AG04450 (cell line): ENCODE results near the gene ZNF189. TPM values are rescaled to one million over a fixed set of nuclear protein-coding genes. Genes with fewer than 3 reads are reported as not detected.

Source experiments
- CTCF ChIA-PET: fragments of 300-600, 350-600 bp; formaldehyde crosslinking; extraction: SDS; loops from one replicate; lab custom pipeline; 2022; ENCODE audit warnings: antibody characterized with exemption, inconsistent platforms; lab: Charles Lee
- POLR2A ChIA-PET: fragments of 350-600 bp; formaldehyde crosslinking; extraction: SDS; loops from one replicate; lab custom pipeline; 2021; ENCODE audit warnings: antibody characterized with exemption, inconsistent platforms; lab: Yijun Ruan, JAX
- DNase-seq: peaks from one replicate; pipeline ENCODE4 v3.0.0-alpha.2; 2011; ENCODE audit warnings: low read depth, low spot score
- H3K27ac ChIP-seq: one replicate; pipeline ENCODE4 v1.5.1; 2012; ENCODE audit warnings: low read depth, low read length, control low read depth
- H3K27me3 ChIP-seq: one replicate; pipeline ENCODE4 v1.6.0; 2012; ENCODE audit warnings: low read length; ENCODE audit not compliant: control insufficient read depth, insufficient read depth
- H3K4me3 ChIP-seq: 2 replicates; pipeline ENCODE4 v1.5.1; 2011; ENCODE audit warnings: mild to moderate bottlenecking, low read depth, low read length, control low read depth
- H3K9me3 ChIP-seq: 2 replicates; pipeline ENCODE4 v1.5.1; 2012; ENCODE audit warnings: low read length; ENCODE audit not compliant: control insufficient read depth, insufficient read depth
- CTCF ChIP-seq: IDR thresholded peaks from 2 replicates; pipeline ENCODE4 v1.5.1; 2011; ENCODE audit warnings: low read depth, low read length, control low read depth, inconsistent platforms
- polyA minus RNA-seq: library from RNA; depleted of rRNA, polyadenylated mRNA; stranded (reverse); fragments of >200 nt; gene quantifications from 2 replicates; pipeline ENCODE4 v1.2.3, GENCODE V29; 2011; rRNA and poly(A)+ RNA removed
- polyA plus RNA-seq: library from polyadenylated mRNA; depleted of rRNA; stranded (reverse); fragments of >200 nt; gene quantifications from 2 replicates; pipeline ENCODE4 v1.2.3, GENCODE V29; 2011; rRNA removed

Gene ZNF189
- polyA plus RNA-seq: 10.0 and 13.2 TPM in 2 replicates
- polyA minus RNA-seq: 7.7 and 12.2 TPM in 2 replicates

GRCh38 chr9:101398068-101398929 is at the start of gene ZNF189, which contains the start of gene MRPL50:
TSS of gene ZNF189 (plus strand) at chr9:101398851. CDS start at chr9:101399157, 306 bp downstream.
TSS of gene MRPL50 (minus strand) at chr9:101398618. CDS start at chr9:101398592, 26 bp downstream.
- peak within 1 kb of the TSS; percentile 81 for H3K27ac ChIP-seq
- H3K9me3 ChIP-seq: peaks cover 4% of the 10 kb centered on the region; the same call in 1 of the 2 replicates
- no peaks in the 10 kb centered on the region for H3K27me3 ChIP-seq
- CTCF ChIA-PET: interaction anchor here (1.0 to 3.3 kb wide), 4 partner anchors 10 to 86 kb away, joined by 3 to 31 read pairs (median 5); no protein-coding TSS in a partner anchor
- no peak for TF ChIP-seq CTCF
- peak; percentile 95 for DNase-seq
- peak within 1 kb of the TSS; percentile 83 for H3K4me3 ChIP-seq
- POLR2A ChIA-PET: interaction anchor here (0.6 to 1.1 kb wide), 6 partner anchors 9 to 1533 kb away, joined by 3 to 5 read pairs (median 4); partner anchors contain the start of gene RNF20

- Histone ChIP-seq H3K27ac (no peak overlapping the region), H3K9me3 (no peaks in the 10 kb centered on the region), H3K27me3 (no peaks in the 10 kb centered on the region), H3K4me3 (no peak overlapping the region)
- ChIA-PET POLR2A (no interaction called here), CTCF (no interaction called here)
- TF ChIP-seq CTCF: no peak
- no peak for DNase-seq
Observed at GRCh38 chr9:101350285-101350684, 48.4 kb upstream of the ZNF189 start.

GRCh38 chr9:101352892-101353463 is 45.7 kb upstream of the ZNF189 start:
- ChIA-PET CTCF (no interaction called here), POLR2A (no interaction called here)
- TF ChIP-seq CTCF: no peak
- DNase-seq: no peak
- no peak overlapping the region for H3K4me3 ChIP-seq
- H3K27ac ChIP-seq: no peak overlapping the region
- no peaks in the 10 kb centered on the region for H3K27me3 ChIP-seq
- no peaks in the 10 kb centered on the region for H3K9me3 ChIP-seq

GRCh38 chr9:101353683-101354082 is 45.0 kb upstream of the ZNF189 start:
- Histone ChIP-seq H3K27ac (no peak overlapping the region), H3K27me3 (no peaks in the 10 kb centered on the region), H3K4me3 (no peak overlapping the region), H3K9me3 (no peaks in the 10 kb centered on the region)
- ChIA-PET POLR2A (no interaction called here), CTCF (no interaction called here)
- TF ChIP-seq CTCF: no peak
- DNase-seq: no peak
